KMS-11 (cell line): ENCODE data around the gene RAPH1.
"Not testable (repeated sequence)": the region's sequence is repeated elsewhere in the genome, so short reads cannot be mapped to it uniquely, and the experiment has no call there.

Experiments used
- H2AFZ ChIP-seq: fragments of 200-600 bp; sonication (generic); 2 replicates; pipeline ENCODE4 v1.6.1; 2016; ENCODE audit warnings: antibody characterized with exemption, mixed run types, low read depth
- H3K27ac ChIP-seq: fragments of 200-600 bp; sonication (generic); 2 replicates; pipeline ENCODE4 v1.6.1; 2016; ENCODE audit warnings: mild to moderate bottlenecking, mixed run types
- H3K27me3 ChIP-seq: fragments of 200-600 bp; sonication (generic); 2 replicates; pipeline ENCODE4 v1.6.1; 2017; ENCODE audit warnings: mild to moderate bottlenecking, low read depth, mixed run types, moderate library complexity; ENCODE audit not compliant: insufficient read depth
- H3K36me3 ChIP-seq: fragments of 200-600 bp; sonication (generic); 2 replicates; pipeline ENCODE4 v1.6.1; 2017; ENCODE audit warnings: mild to moderate bottlenecking, mixed run types; ENCODE audit not compliant: insufficient read depth
- H3K4me1 ChIP-seq: fragments of 200-600 bp; sonication (generic); 2 replicates; pipeline ENCODE4 v1.6.1; 2016; ENCODE audit warnings: mild to moderate bottlenecking, low read depth, mixed run types; ENCODE audit not compliant: poor library complexity, severe bottlenecking
- H3K4me2 ChIP-seq: fragments of 200-600 bp; sonication (generic); 2 replicates; pipeline ENCODE4 v1.7.0; 2016; ENCODE audit warnings: mild to moderate bottlenecking, mixed run types
- H3K4me3 ChIP-seq: fragments of 200-600 bp; sonication (generic); IDR thresholded peaks from 2 replicates; pipeline ENCODE4 v1.6.1; 2017; ENCODE audit warnings: low read depth, low read length, mixed read lengths; ENCODE audit not compliant: insufficient read depth
- H3K79me2 ChIP-seq: fragments of 200-600 bp; sonication (generic); 2 replicates; pipeline ENCODE4 v1.6.1; 2016; ENCODE audit warnings: low read depth, mixed run types; ENCODE audit not compliant: insufficient read depth
- H3K9ac ChIP-seq: fragments of 200-600 bp; sonication (generic); 2 replicates; pipeline ENCODE4 v1.6.1; 2016; ENCODE audit warnings: mild to moderate bottlenecking, mixed run types
- H4K20me1 ChIP-seq: fragments of 200-600 bp; sonication (generic); 2 replicates; pipeline ENCODE4 v1.6.1; 2016; ENCODE audit warnings: mild to moderate bottlenecking, mixed run types; ENCODE audit not compliant: insufficient read depth
- CTCF ChIP-seq: fragments of 200-600 bp; sonication (generic); conservative IDR thresholded peaks from 2 replicates; pipeline ENCODE4 v1.6.1; 2017; ENCODE audit warnings: low read depth, mild to moderate bottlenecking, antibody characterized with exemption, low read length, moderate library complexity, mixed read lengths

RAPH1 gene

GRCh38 chr2:203437511-203437910 is 97.6 kb downstream of the RAPH1 start:
- no peaks in the 10 kb centered on the region for H3K79me2 ChIP-seq
- peaks cover 51% of the 10 kb centered on the region for H3K4me1 ChIP-seq
- no peak overlapping the region for H3K4me2 ChIP-seq
- H3K4me3 ChIP-seq, result no peak overlapping the region
- TF ChIP-seq CTCF, result no peak
- H3K9ac ChIP-seq, result no peak overlapping the region
- H2AFZ ChIP-seq, result no peak overlapping the region
- H3K27me3 ChIP-seq, result no peaks in the 10 kb centered on the region
- H3K27ac ChIP-seq, result no peak overlapping the region
- no peaks in the 10 kb centered on the region for H4K20me1 ChIP-seq
- no peaks in the 10 kb centered on the region for H3K36me3 ChIP-seq

GRCh38 chr2:203436496-203436895 is 98.6 kb downstream of the RAPH1 start:
- TF ChIP-seq CTCF, result no peak
- Histone ChIP-seq H3K9ac (no peak overlapping the region), H3K27ac (no peak overlapping the region), H3K79me2 (no peaks in the 10 kb centered on the region), H3K27me3 (no peaks in the 10 kb centered on the region), H3K36me3 (no peaks in the 10 kb centered on the region), H3K4me1 (peaks cover 51% of the 10 kb centered on the region), H4K20me1 (no peaks in the 10 kb centered on the region), H3K4me2 (no peak overlapping the region), H3K4me3 (no peak overlapping the region), H2AFZ (no peak overlapping the region)

GRCh38 chr2:203432811-203433210 is 102.3 kb downstream of the RAPH1 start:
- H3K36me3 ChIP-seq, result no peaks in the 10 kb centered on the region
- no peak overlapping the region for H2AFZ ChIP-seq
- peaks cover 59% of the 10 kb centered on the region for H3K4me1 ChIP-seq
- H3K9ac ChIP-seq, result peak overlapping the region; percentile 35; the same call in 1 of the 2 replicates
- no peaks in the 10 kb centered on the region for H3K79me2 ChIP-seq
- no peaks in the 10 kb centered on the region for H4K20me1 ChIP-seq
- no peak for TF ChIP-seq CTCF
- H3K4me2 ChIP-seq, result peak overlapping the region; percentile 89
- peak overlapping the region; percentile 22 for H3K4me3 ChIP-seq
- peak overlapping the region; percentile 76 for H3K27ac ChIP-seq
- H3K27me3 ChIP-seq, result no peaks in the 10 kb centered on the region

GRCh38 chr2:203431391-203432185 is 103.5 kb downstream of the RAPH1 start:
- Histone ChIP-seq H3K4me2 (peak overlapping the region; percentile 89), H3K4me1 (peaks cover 59% of the 10 kb centered on the region), H2AFZ (no peak overlapping the region), H3K79me2 (no peaks in the 10 kb centered on the region), H3K9ac (peak overlapping the region; percentile 35), H3K27ac (peak overlapping the region; percentile 76), H3K4me3 (peak overlapping the region; percentile 33), H4K20me1 (no peaks in the 10 kb centered on the region), H3K36me3 (no peaks in the 10 kb centered on the region), H3K27me3 (no peaks in the 10 kb centered on the region)
- no peak for TF ChIP-seq CTCF

- not testable (repeated sequence) for H4K20me1 ChIP-seq, H3K36me3 ChIP-seq, H3K9ac ChIP-seq, H3K27me3 ChIP-seq, H3K27ac ChIP-seq, H2AFZ ChIP-seq, H3K4me2 ChIP-seq, H3K4me3 ChIP-seq, H3K79me2 ChIP-seq
- peaks cover 49% of the 10 kb centered on the region for H3K4me1 ChIP-seq
Observed at GRCh38 chr2:203429643-203430042, 105.5 kb downstream of the RAPH1 start.
